ENCODE measurements around the gene FBXO48. TPM values are rescaled to one million over a fixed set of nuclear protein-coding genes. Genes with fewer than 3 reads are reported as not detected.

Gene FBXO48
- total and polyA plus RNA-seq, 12 donors = 0.42 to 2.8 (median 1.1) TPM

DNA sequence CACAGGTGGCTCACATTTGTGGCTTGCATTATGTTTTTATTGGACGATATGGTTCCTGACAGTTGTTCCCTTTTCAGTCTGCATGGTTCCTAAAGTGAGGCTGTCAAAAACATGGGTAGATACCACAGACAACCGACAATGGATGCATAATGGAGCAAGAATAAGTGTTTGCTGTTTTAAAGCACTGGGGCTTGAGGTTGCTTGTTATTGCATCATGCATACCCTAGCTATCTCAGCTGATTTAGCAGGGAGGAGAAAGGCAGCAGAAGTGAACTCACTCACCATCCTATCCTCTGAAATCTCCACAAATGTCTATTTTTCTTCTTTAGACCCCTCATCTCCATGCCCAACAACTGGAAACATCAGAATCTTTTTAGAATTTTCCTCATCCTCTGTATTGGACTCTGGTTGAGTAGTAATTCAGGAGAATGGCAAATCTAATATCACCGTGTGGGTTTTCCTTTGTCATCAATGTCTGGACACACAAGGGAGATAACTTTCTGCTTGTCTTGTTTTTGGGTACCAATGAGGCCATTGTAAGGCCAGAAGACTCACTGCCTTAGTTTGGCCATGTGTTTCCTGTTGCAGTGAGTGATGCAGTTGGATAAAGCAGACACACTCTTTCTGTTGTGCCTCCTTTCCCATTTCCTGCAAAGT, 46.7 kb downstream of the FBXO48 start:
- Histone ChIP-seq H3K27me3 (no peaks in the 10 kb centered on the region), H3K27ac (no peak overlapping the region), H3K4me3 (no peak overlapping the region), H3K4me1 (replicated peaks in 1 of 2) (no peaks in the 10 kb centered on the region), H3K36me3 (replicated peaks in 1 of 2) (no peaks in the 10 kb centered on the region), H3K9me3 (replicated peaks in 1 of 3) (no peaks in the 10 kb centered on the region)
- TF ChIP-seq POLR2A (IDR thresholded peaks at IDR 0.05) = no peak
- TF ChIP-seq, protein P1, sequence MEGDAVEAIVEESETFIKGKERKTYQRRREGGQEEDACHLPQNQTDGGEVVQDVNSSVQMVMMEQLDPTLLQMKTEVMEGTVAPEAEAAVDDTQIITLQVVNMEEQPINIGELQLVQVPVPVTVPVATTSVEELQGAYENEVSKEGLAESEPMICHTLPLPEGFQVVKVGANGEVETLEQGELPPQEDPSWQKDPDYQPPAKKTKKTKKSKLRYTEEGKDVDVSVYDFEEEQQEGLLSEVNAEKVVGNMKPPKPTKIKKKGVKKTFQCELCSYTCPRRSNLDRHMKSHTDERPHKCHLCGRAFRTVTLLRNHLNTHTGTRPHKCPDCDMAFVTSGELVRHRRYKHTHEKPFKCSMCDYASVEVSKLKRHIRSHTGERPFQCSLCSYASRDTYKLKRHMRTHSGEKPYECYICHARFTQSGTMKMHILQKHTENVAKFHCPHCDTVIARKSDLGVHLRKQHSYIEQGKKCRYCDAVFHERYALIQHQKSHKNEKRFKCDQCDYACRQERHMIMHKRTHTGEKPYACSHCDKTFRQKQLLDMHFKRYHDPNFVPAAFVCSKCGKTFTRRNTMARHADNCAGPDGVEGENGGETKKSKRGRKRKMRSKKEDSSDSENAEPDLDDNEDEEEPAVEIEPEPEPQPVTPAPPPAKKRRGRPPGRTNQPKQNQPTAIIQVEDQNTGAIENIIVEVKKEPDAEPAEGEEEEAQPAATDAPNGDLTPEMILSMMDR (IDR thresholded peaks at IDR 0.05) = no peak
- no peak for DNase-seq
- intact Hi-C loops (cut with DNase I) = no loop called here
- WGBS, 4 donors = 61 to 73% (median 69%) methylated on average over 3 of the region's 3 CpGs

DNA sequence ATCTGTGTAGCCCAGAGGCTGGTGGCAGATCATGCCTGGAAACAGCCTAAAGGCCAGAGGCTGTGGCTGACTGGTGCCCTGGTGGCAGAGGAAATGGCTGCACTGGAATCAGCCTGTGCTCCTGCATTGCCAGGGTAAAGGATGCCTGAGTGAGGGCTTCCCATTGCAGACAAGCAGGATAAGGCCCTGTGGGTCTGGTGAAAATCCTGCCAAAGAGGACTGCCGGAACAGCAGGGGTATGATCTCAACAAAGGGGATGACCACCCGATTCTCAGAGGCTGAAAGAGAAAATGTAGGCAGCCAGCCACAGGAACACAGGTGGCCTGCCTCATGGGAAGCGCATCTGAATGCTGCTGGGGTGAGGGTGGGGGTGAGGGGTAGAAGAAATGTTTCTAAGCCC, 48.2 kb downstream of the FBXO48 start:
- Histone ChIP-seq H3K27ac (no peak overlapping the region), H3K27me3 (no peaks in the 10 kb centered on the region), H3K36me3 (replicated peaks in 1 of 2) (no peaks in the 10 kb centered on the region), H3K4me3 (no peak overlapping the region), H3K4me1 (replicated peaks in 1 of 2) (no peaks in the 10 kb centered on the region), H3K9me3 (replicated peaks in 1 of 3) (no peaks in the 10 kb centered on the region)
- TF ChIP-seq POLR2A (IDR thresholded peaks at IDR 0.05) = no peak
- TF ChIP-seq, protein P1 (IDR thresholded peaks at IDR 0.05) = no peak
- intact Hi-C loops (cut with DNase I) = no loop called here
- DNase-seq = no peak
- 81 to 96% (median 87%) methylated on average over 3 of the region's 3 CpGs for WGBS, 4 donors

DNA sequence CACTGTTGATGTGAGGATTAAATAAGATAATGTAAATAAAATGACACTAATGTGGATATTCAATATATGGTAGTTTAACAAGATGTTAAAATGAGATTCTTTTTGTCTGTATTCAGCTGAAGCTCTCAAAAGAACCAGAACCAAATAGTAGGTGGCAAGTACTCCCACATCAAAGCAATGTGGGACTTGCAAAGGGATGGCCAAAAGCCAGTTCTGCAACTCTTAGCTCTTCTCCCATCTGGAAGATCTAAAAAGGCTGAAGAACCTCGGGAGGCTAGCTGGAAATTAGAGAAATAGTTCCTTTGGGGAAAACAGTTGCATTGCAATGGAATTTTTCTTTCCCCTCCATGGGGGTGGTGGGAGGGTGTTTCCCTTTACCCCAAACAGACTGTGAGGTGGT, 48.7 kb downstream of the FBXO48 start:
- intact Hi-C loops (cut with DNase I) = no loop called here
- TF ChIP-seq POLR2A (IDR thresholded peaks at IDR 0.05) = no peak
- TF ChIP-seq, protein P1 (IDR thresholded peaks at IDR 0.05) = no peak
- H3K27ac ChIP-seq = no peak overlapping the region
- H3K36me3 ChIP-seq (replicated peaks in 1 of 2) = no peaks in the 10 kb centered on the region
- WGBS, 4 donors = 58 to 100% (median 65%) methylated on average over 1 of the region's 1 CpG
- no peaks in the 10 kb centered on the region for H3K27me3 ChIP-seq
- no peak for DNase-seq
- H3K4me1 ChIP-seq (replicated peaks in 1 of 2) = no peaks in the 10 kb centered on the region
- no peak overlapping the region for H3K4me3 ChIP-seq
- H3K9me3 ChIP-seq (replicated peaks in 1 of 3) = no peaks in the 10 kb centered on the region

DNA sequence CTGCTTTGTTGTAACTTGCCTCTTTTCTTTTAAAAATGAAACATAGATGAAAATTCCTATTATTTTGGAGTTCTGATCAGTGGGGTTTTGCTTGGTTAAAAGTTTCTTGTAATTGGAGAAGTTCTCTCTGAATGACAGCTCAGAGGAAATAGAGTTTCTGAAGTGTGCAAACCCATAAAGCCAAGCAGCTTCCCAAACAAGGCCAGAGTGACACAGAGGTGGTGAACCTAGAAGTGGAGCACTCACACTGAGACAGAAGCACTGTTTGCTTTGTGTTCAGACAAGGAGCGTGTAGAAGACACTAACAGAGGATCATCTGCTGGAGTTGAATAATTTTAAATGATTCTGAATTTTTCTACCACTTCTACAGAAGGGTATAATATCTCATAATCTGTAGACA, 49.2 kb downstream of the FBXO48 start:
- 27 to 92% (median 47%) methylated on average over 1 of the region's 1 CpG for WGBS, 4 donors
- H3K27ac ChIP-seq = no peak overlapping the region
- TF ChIP-seq, protein P1 (IDR thresholded peaks at IDR 0.05) = no peak
- TF ChIP-seq POLR2A (IDR thresholded peaks at IDR 0.05) = no peak
- no peaks in the 10 kb centered on the region for H3K9me3 ChIP-seq (replicated peaks in 1 of 3)
- DNase-seq = no peak
- no peaks in the 10 kb centered on the region for H3K4me1 ChIP-seq (replicated peaks in 1 of 2)
- H3K4me3 ChIP-seq = no peak overlapping the region
- intact Hi-C loops (cut with DNase I) = no loop called here
- H3K36me3 ChIP-seq (replicated peaks in 1 of 2) = no peaks in the 10 kb centered on the region
- H3K27me3 ChIP-seq = no peaks in the 10 kb centered on the region

All from adrenal gland (tissue), 12 donors.